Stimulated activated CD8-positive, alpha-beta memory T cell treated with anti-CD3 and anti-CD28 coated beads, Interleukin-2, amount 100 ng/mL, for 48 hours (primary cell): ENCODE results near the gene CD8B2.
"Not testable (repeated sequence)": the region's sequence is repeated elsewhere in the genome, so short reads cannot be mapped to it uniquely, and the experiment has no call there.

Experiments
- DNase-seq, 2 donors: peaks; one replicate each; pipeline ENCODE4 v3.0.0-alpha.2; 2020; ENCODE audit warnings: low read depth in 2 of 2

CD8B2 gene

GRCh38 chr2:106511934-106512333, 24.8 kb downstream of the CD8B2 start:
- DNase-seq: not testable (repeated sequence)

GRCh38 chr2:106513391-106513790, 26.2 kb downstream of the CD8B2 start:
- DNase-seq: not testable (repeated sequence)

- DNase-seq: not testable (repeated sequence)
These were observed 27.7 kb downstream of the CD8B2 start for GRCh38 chr2:106514827-106515226.

- no peak for DNase-seq
These were observed 29.3 kb downstream of the CD8B2 start for GRCh38 chr2:106516436-106516835.

- no peak for DNase-seq
These were observed 29.7 kb downstream of the CD8B2 start for GRCh38 chr2:106516864-106517263.

- DNase-seq: no peak
These were observed 30.2 kb downstream of the CD8B2 start for GRCh38 chr2:106517329-106517728.

GRCh38 chr2:106519767-106520166, 32.6 kb downstream of the CD8B2 start:
- no peak for DNase-seq

- DNase-seq: no peak
These were observed 33.9 kb downstream of the CD8B2 start for GRCh38 chr2:106521016-106521415.

- no peak for DNase-seq
These were observed 37.0 kb downstream of the CD8B2 start for GRCh38 chr2:106523976-106524665.

GRCh38 chr2:106530866-106531265, 43.7 kb downstream of the CD8B2 start:
- DNase-seq: no peak

GRCh38 chr2:106531676-106532214, 44.6 kb downstream of the CD8B2 start:
- DNase-seq: no peak

GRCh38 chr2:106532236-106532635, 45.1 kb downstream of the CD8B2 start:
- no peak for DNase-seq

GRCh38 chr2:106534471-106534870, 47.3 kb downstream of the CD8B2 start:
- DNase-seq: no peak

- DNase-seq: no peak
These were observed 49.3 kb downstream of the CD8B2 start for GRCh38 chr2:106536490-106536889.

- no peak for DNase-seq
These were observed 49.9 kb downstream of the CD8B2 start for GRCh38 chr2:106537047-106537446.

- DNase-seq: no peak
These were observed 50.6 kb downstream of the CD8B2 start for GRCh38 chr2:106537791-106538191.

GRCh38 chr2:106540886-106541285, 53.7 kb downstream of the CD8B2 start:
- DNase-seq: no peak

- DNase-seq: no peak
These were observed 54.2 kb downstream of the CD8B2 start for GRCh38 chr2:106541333-106541732.

GRCh38 chr2:106542746-106543359, 55.7 kb downstream of the CD8B2 start:
- peak; percentile 52 to 70 for DNase-seq

- peak in 1 of 2 donors; percentile 2 for DNase-seq
These were observed 57.8 kb downstream of the CD8B2 start for GRCh38 chr2:106545007-106545406.

GRCh38 chr2:106546391-106546990, 59.3 kb downstream of the CD8B2 start:
- no peak for DNase-seq

GRCh38 chr2:106547164-106547903, 60.2 kb downstream of the CD8B2 start:
- no peak for DNase-seq
